GM18870 (cell line): ENCODE measurements around the gene NSD1.
"Not testable (repeated sequence)": the region's sequence is repeated elsewhere in the genome, so short reads cannot be mapped to it uniquely, and the experiment has no call there.

Experiments
- ATAC-seq: cut with Tn5 transposase; IDR thresholded peaks from one replicate; pipeline ENCODE4 v1.9.1; 2021; ENCODE audit warnings: moderate library complexity; ENCODE audit not compliant: unreplicated experiment

Gene NSD1

DNA sequence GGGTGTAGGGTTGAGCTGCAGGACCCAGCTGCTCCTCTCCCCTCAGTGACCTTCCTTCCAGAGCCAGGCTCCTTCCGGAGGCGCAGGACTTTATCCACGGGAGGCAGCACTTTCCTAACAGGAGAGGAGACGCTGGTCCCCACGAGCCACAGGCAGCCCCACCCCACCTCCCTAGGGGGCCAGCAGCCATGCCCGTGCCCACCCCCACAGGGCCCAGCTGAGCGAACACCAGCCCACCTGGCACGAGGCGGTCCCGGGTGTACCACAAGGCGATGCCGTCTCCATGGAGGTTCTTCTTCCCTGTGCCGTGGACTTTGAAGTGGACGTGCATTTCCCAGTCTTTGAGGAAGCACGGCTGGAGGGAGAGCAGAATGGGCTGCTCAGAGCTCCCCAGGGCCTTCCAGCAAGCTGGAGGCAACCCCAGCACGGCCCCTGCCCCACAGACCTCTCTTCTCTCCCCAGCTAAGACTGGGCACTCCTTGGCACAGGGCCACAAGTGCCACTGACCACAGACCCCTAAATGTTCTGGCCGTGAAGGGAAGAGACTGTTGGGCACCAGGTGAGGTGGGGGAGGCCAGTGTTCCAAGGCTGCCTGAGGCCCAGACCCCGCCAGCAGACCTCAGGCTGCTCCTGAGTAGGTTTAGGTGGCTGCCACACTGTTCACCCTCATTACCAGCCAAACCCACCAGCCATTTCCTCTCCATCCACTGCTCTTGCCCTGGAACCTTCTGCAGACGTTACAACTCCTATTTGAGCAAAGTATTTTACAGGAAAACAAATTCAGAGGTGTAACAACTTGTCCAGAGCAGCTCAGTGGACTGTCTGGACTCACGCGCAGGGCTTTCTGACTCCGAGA, 204.9 kb downstream of the NSD1 start:
- ATAC-seq, result no peak

DNA sequence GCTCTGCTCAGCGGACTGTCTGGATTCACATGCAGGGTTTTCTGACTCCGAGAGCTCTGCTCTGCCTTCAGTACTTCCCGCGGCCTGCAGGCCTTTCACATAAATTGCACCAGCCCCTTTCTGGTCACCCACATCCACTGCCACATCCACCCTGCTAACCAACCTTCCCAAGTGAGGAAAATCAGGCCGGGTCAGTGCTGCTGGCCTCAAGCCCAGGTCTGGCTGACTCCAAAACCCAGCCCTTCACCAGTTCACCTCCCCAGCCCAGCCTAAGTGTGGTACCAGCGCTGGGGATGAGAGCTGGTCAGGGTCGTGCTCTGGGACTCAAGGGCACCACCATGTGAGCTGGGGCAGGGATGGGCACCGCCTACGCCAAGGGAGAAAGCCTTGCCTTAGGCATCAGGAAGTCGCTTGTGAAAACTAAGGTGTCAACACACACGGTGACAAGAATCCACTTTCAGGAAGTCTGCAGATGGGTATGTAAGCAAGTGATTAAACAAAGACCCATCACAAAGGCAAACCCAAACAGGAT, 205.6 kb downstream of the NSD1 start:
- no peak for ATAC-seq

DNA sequence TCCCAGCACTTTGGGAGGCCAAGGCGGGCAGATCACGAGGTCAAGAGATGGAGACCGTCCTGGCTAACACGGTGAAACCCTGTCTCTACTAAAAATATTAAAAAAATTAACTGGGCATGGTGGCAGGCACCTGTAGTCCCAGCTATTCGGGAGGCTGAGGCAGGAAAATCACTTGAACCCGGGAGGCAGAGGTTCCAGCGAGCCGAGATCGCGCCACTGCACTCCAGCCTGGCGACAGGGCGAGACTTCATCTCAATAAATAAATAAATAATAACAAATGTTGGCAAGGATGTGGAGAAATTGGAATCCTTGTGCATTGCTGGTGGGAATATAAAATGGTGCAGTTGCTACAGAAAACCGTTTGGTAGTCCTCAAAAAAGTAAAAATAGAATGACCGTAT, 209.4 kb downstream of the NSD1 start:
- ATAC-seq, result not testable (repeated sequence)

DNA sequence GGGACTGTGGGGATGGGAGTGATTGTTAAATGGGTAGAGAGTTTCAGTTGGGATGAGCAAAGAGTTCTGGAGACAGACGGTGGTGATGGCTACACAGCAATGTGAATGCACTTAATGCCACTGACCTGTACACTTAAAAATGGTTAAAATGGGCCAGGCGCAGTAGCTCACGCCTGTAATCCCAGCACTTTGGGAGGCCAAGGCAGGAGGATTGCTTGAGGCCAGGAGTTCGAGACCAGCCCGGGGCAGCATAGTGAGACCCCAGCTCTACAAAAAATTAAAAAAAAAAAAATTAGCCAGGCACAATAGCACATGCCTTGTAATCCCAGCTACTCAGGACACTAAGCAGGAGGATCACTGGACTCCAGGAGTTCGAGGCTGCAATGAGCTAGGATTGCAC, 210.2 kb downstream of the NSD1 start:
- ATAC-seq, result no peak

DNA sequence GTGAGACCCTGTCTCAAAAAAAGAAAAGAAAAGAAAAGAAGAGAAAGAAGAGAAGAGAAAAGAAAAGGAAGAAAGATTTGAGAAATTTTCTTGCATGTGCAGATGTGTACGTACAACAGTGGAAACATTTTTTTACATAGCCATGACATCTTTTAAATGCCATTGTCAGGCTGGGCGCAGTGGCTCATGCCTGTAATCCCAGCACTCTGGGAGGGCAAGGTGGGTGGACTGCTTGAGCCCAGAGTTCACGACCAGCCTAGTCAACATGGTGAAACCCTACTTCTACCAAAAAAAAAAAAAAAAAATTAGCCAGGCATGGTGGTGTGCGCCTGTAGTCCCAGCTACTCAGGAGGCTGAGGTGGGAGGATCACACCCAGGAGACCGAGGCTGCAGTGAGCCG, 211.3 kb downstream of the NSD1 start:
- no peak for ATAC-seq

DNA sequence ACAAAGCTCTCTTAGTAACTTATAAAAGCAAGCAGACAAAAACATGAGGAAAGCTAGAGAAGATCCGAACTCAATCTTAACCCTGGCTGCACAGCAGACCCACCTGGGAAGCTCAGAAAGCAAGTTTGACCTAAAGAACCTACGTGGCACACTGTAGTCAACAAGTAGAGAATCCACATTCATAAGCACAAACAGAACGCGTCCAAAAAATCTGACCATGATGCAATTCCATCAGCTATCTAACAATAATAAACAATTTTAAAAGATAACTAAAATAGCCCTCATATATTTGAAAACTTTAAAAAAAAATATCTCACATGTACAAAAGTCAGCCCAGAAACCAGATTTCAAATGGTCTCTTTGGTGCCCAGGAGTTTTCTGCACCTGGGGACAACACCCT, 213.2 kb downstream of the NSD1 start:
- ATAC-seq, result no peak

DNA sequence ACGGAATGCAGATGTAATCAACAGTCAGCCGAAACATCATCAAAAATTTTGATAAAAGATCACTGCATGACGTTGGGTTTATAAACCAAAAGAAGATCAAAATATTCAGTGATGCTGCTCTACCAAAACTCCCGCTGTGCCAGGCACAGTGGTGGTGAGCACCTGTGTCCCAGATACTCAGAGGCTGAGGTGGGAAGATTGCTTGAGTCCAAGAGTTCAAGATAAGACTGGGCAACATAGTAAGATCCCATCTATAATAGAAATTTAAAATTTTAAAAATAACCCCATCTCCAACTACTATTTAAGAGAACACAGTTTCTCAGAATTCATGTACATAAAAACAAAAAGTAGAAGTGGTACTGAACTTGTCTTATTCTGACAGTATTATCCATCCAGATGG, 214.1 kb downstream of the NSD1 start:
- ATAC-seq, result no peak

DNA sequence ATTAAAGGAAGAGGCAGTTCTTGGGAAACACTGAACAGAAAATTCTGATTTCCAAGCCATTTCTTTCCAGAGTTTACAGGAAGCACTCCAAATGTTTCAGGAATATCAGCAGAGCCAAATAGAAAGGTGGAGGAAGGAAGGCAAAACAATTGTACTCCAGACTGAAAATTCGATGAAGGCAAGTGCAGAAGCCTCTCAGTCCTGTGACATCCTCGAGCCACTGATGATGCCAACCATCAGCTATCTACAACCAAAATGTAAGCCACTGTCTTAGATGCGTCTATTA, 215.7 kb downstream of the NSD1 start:
- no peak for ATAC-seq

DNA sequence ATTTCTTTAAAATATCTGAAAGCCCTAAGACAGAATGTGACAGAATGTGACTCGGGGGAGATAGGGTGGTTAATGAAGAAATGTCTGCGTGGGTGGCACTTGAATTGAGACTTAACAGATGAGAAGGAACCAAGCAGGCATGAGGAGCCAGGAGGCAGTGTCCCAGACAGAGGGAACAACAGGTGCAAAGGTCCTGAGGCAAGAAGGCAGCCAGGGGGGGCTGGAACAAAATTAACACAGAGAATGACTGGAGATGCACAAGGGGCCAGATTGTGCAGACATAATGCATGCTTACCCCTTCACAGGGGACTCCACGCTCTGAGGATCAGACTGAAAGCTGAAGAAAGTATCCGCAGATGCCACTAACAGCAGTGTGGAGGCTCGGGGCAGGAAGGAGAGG, 216.2 kb downstream of the NSD1 start:
- no peak for ATAC-seq
